ENCODE results near the gene ZIC1.

Gene ZIC1

DNA sequence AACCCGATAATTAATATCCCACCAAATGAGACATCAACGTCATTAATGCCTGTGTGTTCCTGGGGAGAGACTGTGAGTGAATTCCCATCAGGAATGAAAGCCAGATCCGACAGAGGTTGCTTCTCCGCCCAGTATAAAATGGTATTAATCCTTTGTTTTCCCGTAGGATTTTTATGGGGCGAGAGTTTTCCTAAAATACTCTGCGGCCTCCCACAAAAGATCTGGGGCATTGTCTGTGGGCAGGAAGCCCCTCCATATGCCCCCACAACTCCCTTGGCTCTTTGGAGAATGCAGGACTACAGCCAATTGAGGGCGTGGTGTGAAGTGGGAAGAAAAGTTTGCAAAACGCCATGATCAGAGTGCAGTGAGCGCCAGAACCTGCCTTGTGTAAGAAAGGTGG lies 29.5 kb upstream of the ZIC1 start:
- TF ChIP-seq, protein P1, sequence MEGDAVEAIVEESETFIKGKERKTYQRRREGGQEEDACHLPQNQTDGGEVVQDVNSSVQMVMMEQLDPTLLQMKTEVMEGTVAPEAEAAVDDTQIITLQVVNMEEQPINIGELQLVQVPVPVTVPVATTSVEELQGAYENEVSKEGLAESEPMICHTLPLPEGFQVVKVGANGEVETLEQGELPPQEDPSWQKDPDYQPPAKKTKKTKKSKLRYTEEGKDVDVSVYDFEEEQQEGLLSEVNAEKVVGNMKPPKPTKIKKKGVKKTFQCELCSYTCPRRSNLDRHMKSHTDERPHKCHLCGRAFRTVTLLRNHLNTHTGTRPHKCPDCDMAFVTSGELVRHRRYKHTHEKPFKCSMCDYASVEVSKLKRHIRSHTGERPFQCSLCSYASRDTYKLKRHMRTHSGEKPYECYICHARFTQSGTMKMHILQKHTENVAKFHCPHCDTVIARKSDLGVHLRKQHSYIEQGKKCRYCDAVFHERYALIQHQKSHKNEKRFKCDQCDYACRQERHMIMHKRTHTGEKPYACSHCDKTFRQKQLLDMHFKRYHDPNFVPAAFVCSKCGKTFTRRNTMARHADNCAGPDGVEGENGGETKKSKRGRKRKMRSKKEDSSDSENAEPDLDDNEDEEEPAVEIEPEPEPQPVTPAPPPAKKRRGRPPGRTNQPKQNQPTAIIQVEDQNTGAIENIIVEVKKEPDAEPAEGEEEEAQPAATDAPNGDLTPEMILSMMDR (IDR thresholded peaks at IDR 0.05; ENCODE audit: low read depth, low read length), result no peak
- H3K4me3 ChIP-seq (replicated peaks in 1 of 2; ENCODE audit: low read depth in 2 of 2, low read length in 2 of 2), result no peak overlapping the region
- no peak for DNase-seq (ENCODE audit: low read depth in 2 of 2)

DNA sequence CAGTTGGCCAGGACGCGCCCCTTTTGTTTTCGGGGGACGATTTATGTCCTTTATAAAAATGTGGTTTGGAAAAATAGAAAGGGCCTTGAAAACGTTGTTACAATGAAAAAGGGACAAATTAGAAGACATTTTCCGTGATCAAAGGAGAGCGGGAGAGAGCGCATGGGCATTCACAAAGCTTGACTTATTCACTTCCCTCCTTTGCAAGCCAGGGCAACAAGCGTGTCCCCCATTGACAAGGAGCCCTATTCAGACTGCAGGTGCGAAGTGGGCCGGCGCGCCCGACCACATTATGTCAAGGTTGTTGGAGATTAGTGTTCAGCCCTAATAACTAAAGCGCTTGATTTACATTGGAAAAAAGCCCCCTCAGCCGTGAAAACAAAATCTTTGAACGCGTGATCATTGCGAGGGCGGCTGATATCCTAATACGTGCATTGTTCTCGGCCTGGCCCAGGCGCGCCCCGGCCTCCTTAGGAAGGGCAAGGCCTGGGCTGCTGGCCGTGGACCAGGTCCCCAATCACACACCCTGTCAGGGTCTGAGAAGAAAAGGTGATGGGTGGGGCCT lies 28.7 kb upstream of the ZIC1 start:
- no peak overlapping the region for H3K4me3 ChIP-seq (replicated peaks in 1 of 2; ENCODE audit: low read depth in 2 of 2, low read length in 2 of 2)
- TF ChIP-seq, protein P1 (IDR thresholded peaks at IDR 0.05; ENCODE audit: low read depth, low read length), result no peak
- DNase-seq (ENCODE audit: low read depth in 2 of 2), result no peak

DNA sequence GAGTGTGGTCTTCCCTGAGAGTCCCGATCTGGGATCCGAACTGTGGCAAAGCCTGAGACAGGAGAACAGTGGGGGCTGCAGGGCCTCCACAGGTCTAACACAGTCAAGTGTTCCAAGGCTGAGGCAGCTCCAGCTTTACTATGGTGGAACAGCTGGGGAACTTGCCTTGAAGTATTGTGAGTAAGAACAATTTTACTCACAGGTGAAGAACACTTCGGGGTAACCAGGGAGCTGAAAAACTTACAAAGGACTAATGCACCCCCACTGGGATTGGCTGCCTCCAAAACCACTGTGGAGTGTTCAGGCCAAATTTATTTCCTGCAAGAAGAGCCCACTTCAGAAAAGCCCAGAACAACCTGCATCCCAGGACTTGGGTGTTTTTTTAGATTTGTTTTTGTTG lies 28.2 kb upstream of the ZIC1 start:
- no peak for DNase-seq (ENCODE audit: low read depth in 2 of 2)
- no peak overlapping the region for H3K4me3 ChIP-seq (replicated peaks in 1 of 2; ENCODE audit: low read depth in 2 of 2, low read length in 2 of 2)
- TF ChIP-seq, protein P1 (IDR thresholded peaks at IDR 0.05; ENCODE audit: low read depth, low read length), result no peak

DNA sequence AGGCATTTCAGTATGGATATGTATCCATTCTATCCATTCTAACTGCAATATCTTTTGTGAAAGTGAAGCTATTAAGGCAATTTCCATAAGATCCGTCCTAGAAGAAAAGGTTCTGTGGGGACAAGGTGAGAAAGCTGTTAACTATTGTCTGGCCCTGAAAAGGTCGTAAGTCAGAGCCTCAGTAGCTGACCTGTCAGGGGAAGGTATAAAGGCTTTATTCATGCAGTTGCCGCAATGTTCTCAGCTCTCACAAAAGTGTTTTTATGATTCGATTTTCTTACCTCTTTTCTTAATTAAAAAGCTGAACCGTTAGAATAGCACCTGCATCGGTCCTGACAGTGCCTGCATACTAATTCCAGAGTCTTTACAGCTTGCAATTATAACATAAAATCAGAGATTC lies 27.6 kb upstream of the ZIC1 start:
- no peak overlapping the region for H3K4me3 ChIP-seq (replicated peaks in 1 of 2; ENCODE audit: low read depth in 2 of 2, low read length in 2 of 2)
- TF ChIP-seq, protein P1 (IDR thresholded peaks at IDR 0.05; ENCODE audit: low read depth, low read length), result no peak
- DNase-seq (ENCODE audit: low read depth in 2 of 2), result no peak

DNA sequence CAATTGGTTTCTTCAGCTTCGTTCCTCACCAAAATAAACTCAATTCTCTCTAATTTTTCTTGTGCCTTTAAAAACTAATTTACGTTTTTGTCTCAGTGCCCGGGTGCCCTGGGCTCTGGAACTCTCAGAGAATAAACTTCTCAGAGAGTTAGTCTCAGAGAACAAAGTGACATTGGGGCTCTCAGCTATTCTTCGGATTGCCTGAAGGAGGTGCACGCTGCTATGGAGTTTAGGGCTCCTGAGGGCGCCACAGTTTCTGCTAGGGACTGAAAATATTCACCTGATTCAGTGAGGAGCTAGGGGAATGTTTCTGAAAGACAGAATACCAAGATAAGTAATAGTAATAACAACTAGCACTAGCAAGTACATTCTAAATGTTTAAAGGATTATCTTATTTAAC lies 25.5 kb upstream of the ZIC1 start:
- no peak for DNase-seq (ENCODE audit: low read depth in 2 of 2)
- TF ChIP-seq, protein P1 (IDR thresholded peaks at IDR 0.05; ENCODE audit: low read depth, low read length), result no peak
- H3K4me3 ChIP-seq (replicated peaks in 1 of 2; ENCODE audit: low read depth in 2 of 2, low read length in 2 of 2), result no peak overlapping the region

DNA sequence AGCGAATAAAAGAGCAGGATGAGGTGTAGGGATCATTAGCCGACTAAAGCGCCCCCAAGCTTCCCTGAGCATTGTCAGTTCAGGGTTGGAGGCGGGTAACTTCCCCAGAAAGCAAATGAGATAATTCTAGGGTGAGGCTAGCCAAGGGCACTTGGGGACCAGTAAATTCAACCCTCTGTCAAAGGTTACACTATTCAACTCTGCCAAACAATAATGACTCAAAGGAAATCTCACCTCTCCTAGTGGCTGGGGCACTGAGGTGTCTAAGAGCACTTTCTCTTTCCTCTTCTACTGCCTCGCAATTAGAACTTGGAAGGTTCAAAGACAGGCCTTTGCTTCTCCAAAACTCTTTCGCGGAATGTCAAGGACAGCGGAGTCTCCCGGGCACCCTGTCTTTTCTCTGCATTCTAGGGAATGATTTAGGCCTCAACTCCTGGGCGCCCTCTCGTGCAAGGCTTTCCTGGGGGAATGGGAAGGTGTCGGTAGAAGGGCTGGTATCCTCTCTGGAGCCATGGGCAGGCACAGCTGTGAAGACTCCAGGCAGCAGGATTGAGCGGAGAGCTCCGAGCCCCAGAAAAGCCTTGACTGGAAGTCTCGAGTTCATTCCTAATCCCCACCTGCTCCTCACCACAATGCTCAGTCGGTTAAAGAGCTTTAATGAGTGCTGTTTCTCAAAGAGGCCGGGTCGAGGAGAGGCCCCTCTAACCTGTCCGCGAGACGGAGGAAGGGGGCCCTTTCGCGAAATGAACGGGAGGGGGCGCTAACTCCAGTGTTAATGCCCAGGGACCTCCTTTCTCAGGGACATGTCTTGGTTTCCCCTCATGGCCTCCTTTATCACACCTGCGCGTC lies 24.7 kb upstream of the ZIC1 start:
- TF ChIP-seq, protein P1 (IDR thresholded peaks at IDR 0.05; ENCODE audit: low read depth, low read length), result peak; percentile 1
- DNase-seq (ENCODE audit: low read depth in 2 of 2), result no peak

More for the DNA sequence above, 24.7 kb upstream of the ZIC1 start:
- H3K4me3 ChIP-seq (replicated peaks in 1 of 2; ENCODE audit: low read depth in 2 of 2, low read length in 2 of 2), result no peak overlapping the region
